Measurements from ENCODE around the gene RAB44. TPM values are rescaled to one million over a fixed set of nuclear protein-coding genes. Genes with fewer than 3 reads are reported as not detected.

The RAB44 gene
- total RNA-seq, 1 experiment from 2014 or later, result 0.05 TPM

- BruUV-seq (replicated peaks), result no TSS peak
- H3K36me3 ChIP-seq (ENCODE audit: control insufficient read depth in 1 of 2, insufficient read depth in 2 of 2, low read length in 2 of 2), result no peaks in the 10 kb centered on the region
- ChIA-PET RAD21 (ENCODE audit: low non-redundant PET in 1 of 2, low total read pairs in 2 of 2, uncharacterized antibody in 2 of 2, unreplicated experiment in 2 of 2) (no interaction called here), POLR2A (no interaction called here), CTCF (interaction anchor here (1.6 kb wide), 1 partner anchor 115 kb away, joined by 4 read pairs; no protein-coding TSS in a partner anchor)
- H3K9me2 ChIP-seq (ENCODE audit: insufficient read depth), result no peaks in the 10 kb centered on the region
- H3K27me3 ChIP-seq (ENCODE audit: insufficient read depth, low read length), result no peaks in the 10 kb centered on the region
- no peak for ATAC-seq
- TF ChIP-seq JUND (IDR thresholded peaks at IDR 0.05), result no peak
- no peak for TF ChIP-seq EZH2 (IDR thresholded peaks at IDR 0.05)
- TF ChIP-seq POLR2A (IDR thresholded peaks at IDR 0.05; ENCODE audit: borderline replicate concordance, extremely low read depth, insufficient read depth, insufficient read length), result no peak
- TF ChIP-seq CBX3 (IDR thresholded peaks at IDR 0.05; ENCODE audit: low read depth), result no peak
- no peak for TF ChIP-seq SRF (IDR thresholded peaks at IDR 0.05; ENCODE audit: low read depth)
- TF ChIP-seq POLR2AphosphoS5 (IDR thresholded peaks at IDR 0.05; ENCODE audit: low read depth, low read length), result no peak
- no peak for TF ChIP-seq CTCF (IDR thresholded peaks at IDR 0.05 in 2 of 3, conservative IDR thresholded peaks at IDR 0.05 in 1 of 3; ENCODE audit: borderline replicate concordance in 1 of 3, insufficient read depth in 1 of 3, low read depth in 2 of 3, low read length in 2 of 3)
- TF ChIP-seq ZFX (IDR thresholded peaks at IDR 0.05), result no peak
- TF ChIP-seq ZNF274 (IDR thresholded peaks at IDR 0.05; ENCODE audit: low read depth, low read length), result no peak
- no peak for TF ChIP-seq RAD21 (IDR thresholded peaks at IDR 0.05; ENCODE audit: low read depth)
- TF ChIP-seq ZBTB33 (IDR thresholded peaks at IDR 0.05; ENCODE audit: extremely low read depth, insufficient replicate concordance, low read length), result no peak
- TF ChIP-seq FOSL1 (IDR thresholded peaks at IDR 0.05; ENCODE audit: low read depth), result no peak
- no peak for TF ChIP-seq EZH2phosphoT487 (IDR thresholded peaks at IDR 0.05; ENCODE audit: borderline replicate concordance)
- no peak for TF ChIP-seq ATF3 (IDR thresholded peaks at IDR 0.05)
- TF ChIP-seq ELF1 (IDR thresholded peaks at IDR 0.05; ENCODE audit: borderline replicate concordance, low read depth), result no peak
- no peak for DNase-seq (ENCODE audit: low read depth, low spot score)
- no peak overlapping the region for H3K27ac ChIP-seq (ENCODE audit: low read depth, low read length)
- no peak overlapping the region for H3K9ac ChIP-seq (ENCODE audit: low read length)
- no peak overlapping the region for H3K4me3 ChIP-seq (replicated peaks in 1 of 2; ENCODE audit: low read depth in 1 of 2, low read length in 2 of 2)
- no peaks in the 10 kb centered on the region for H3K9me3 ChIP-seq (ENCODE audit: control insufficient read depth in 1 of 2, insufficient read depth in 1 of 2, low read depth in 1 of 2, low read length in 2 of 2)
- no peaks in the 10 kb centered on the region for H4K20me1 ChIP-seq (ENCODE audit: insufficient read depth)
- no peaks in the 10 kb centered on the region for H3K79me2 ChIP-seq (ENCODE audit: insufficient read depth, low read length)
- H3K4me1 ChIP-seq (ENCODE audit: control insufficient read depth in 1 of 2, insufficient read depth in 2 of 2, low read length in 2 of 2), result no peaks in the 10 kb centered on the region; a peak in 1 of 4 replicates
- H3K4me2 ChIP-seq (ENCODE audit: low read length), result no peak overlapping the region
- no peak overlapping the region for H2AFZ ChIP-seq (ENCODE audit: low read depth, low read length, poor library complexity, severe bottlenecking)
- intact Hi-C loops (cut with micrococcal nuclease), result no loop called here
Measured at GRCh38 chr6:36730424-36731380, 33.1 kb downstream of the RAB44 start.

Data from HCT116 (cell line).